ENCODE results near the gene FTH1. TPM values are rescaled to one million over a fixed set of nuclear protein-coding genes. Genes with fewer than 3 reads are reported as not detected.
A peak's percentile ranks its signal among the peaks of the same experiment; 100 is the strongest.

The FTH1 gene
- total RNA-seq, 2 experiments from 2014 or later, result 1,164 to 1,189 TPM

GRCh38 chr11:61950035-61950547, 17.3 kb downstream of the FTH1 start, which contains the start of gene BEST1:
BEST1 (plus strand) TSS chr11:61950351; CDS start chr11:61951807, 1,456 bp downstream.
- no peak within 1 kb of the TSS for H3K4me3 Mint-ChIP-seq
- H3K4me1 Mint-ChIP-seq, result peaks cover 5% of the 10 kb centered on the region
- POLR2A ChIA-PET, result interaction anchor here (1.4 to 2.7 kb wide), 2 partner anchors 18 to 132 kb away, joined by 3 to 16 read pairs; partner anchors contain the start of gene FTH1
- peaks cover 14% of the 10 kb centered on the region for H3K27me3 Mint-ChIP-seq
- H3K27ac Mint-ChIP-seq, result no peak within 1 kb of the TSS
- CTCF ChIA-PET, result interaction anchor here (0.8 to 7.9 kb wide), 5 partner anchors 52 to 158 kb away, joined by 3 to 96 read pairs (median 8); no protein-coding TSS in a partner anchor
- no peaks in the 10 kb centered on the region for H3K9me3 Mint-ChIP-seq
- no peak for DNase-seq
- H3K36me3 Mint-ChIP-seq (ENCODE audit: low read depth), result no peaks in the 10 kb centered on the region

- no peak overlapping the region for H3K4me3 Mint-ChIP-seq
- H3K27ac Mint-ChIP-seq, result no peak overlapping the region
- peaks cover 11% of the 10 kb centered on the region for H3K27me3 Mint-ChIP-seq
- ChIA-PET POLR2A (interaction anchor here (1.4 to 2.7 kb wide), 2 partner anchors 18 to 132 kb away, joined by 3 to 16 read pairs; partner anchors contain the start of gene FTH1), CTCF (interaction anchor here (1.3 to 7.9 kb wide), 6 partner anchors 41 to 158 kb away, joined by 3 to 96 read pairs (median 24); no protein-coding TSS in a partner anchor)
- no peaks in the 10 kb centered on the region for H3K9me3 Mint-ChIP-seq
- no peaks in the 10 kb centered on the region for H3K36me3 Mint-ChIP-seq (ENCODE audit: low read depth)
- peaks cover 2% of the 10 kb centered on the region for H3K4me1 Mint-ChIP-seq
- DNase-seq, result no peak
These were observed 18.0 kb downstream of the FTH1 start for GRCh38 chr11:61949169-61950034.

GRCh38 chr11:61948505-61948904, 18.9 kb downstream of the FTH1 start:
- POLR2A ChIA-PET, result interaction anchor here (2.7 kb wide), 1 partner anchor 19 kb away, joined by 16 read pairs; the partner anchor contains the start of gene FTH1

DNA sequence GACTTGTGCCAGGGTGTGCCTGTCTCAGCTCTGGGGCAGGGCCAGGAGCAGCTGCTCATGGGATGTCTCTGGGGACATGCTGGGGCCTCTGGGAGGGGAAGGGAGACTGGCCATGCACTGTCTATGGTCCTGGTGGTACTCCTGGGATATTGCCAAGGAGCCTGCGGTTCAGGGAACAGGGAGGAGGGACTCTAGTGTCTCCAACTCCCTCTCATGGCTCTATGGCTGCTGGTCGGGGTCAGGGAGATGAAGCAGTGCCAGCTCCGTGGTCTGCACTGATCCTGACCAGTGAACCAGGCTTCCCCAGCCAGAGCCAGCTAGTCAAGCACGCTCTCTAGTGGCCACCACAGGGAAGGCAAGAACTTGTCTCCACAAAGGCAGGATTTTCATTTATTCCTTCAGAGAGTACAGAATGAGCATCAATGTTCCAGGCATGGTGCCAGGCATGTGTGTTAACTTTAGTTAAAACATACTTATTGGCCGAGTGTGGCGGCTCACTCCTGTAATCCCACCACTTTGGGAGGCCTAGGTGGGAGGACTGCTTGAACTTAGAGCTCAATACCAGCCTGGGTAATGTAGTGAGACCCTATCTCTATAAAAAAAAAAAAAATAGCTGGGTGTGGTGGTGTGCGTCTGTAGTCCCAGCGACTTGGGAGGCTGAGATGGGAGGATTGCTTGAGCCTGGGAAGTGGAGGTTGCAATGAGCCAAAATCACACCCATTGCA, 19.8 kb downstream of the FTH1 start:
- Mint-ChIP-seq H3K27me3 (peaks cover 5% of the 10 kb centered on the region), H3K9me3 (no peaks in the 10 kb centered on the region), H3K27ac (no peak overlapping the region), H3K36me3 (ENCODE audit: low read depth) (no peaks in the 10 kb centered on the region), H3K4me1 (peaks cover 2% of the 10 kb centered on the region), H3K4me3 (no peak overlapping the region)
- CTCF ChIA-PET, result interaction anchor here (0.7 to 7.9 kb wide), 28 partner anchors 11 to 477 kb away, joined by 3 to 96 read pairs (median 5); partner anchors contain the start of gene FTH1
- peak; percentile 73 for DNase-seq
- POLR2A ChIA-PET, result interaction anchor here (0.5 to 1.7 kb wide), 3 partner anchors 20 to 150 kb away, joined by 3 to 5 read pairs (median 3); partner anchors contain the start of gene FTH1

More at GRCh38 chr11:61948505-61948904, 18.9 kb downstream of the FTH1 start:
- Mint-ChIP-seq H3K36me3 (ENCODE audit: low read depth) (no peaks in the 10 kb centered on the region), H3K27ac (no peak overlapping the region), H3K27me3 (peaks cover 5% of the 10 kb centered on the region), H3K4me1 (peaks cover 2% of the 10 kb centered on the region), H3K4me3 (no peak overlapping the region), H3K9me3 (no peaks in the 10 kb centered on the region)
- no peak for DNase-seq
- CTCF ChIA-PET, result interaction anchor here (0.7 to 7.9 kb wide), 23 partner anchors 10 to 476 kb away, joined by 3 to 96 read pairs (median 5); partner anchors contain the start of gene FTH1

DNA sequence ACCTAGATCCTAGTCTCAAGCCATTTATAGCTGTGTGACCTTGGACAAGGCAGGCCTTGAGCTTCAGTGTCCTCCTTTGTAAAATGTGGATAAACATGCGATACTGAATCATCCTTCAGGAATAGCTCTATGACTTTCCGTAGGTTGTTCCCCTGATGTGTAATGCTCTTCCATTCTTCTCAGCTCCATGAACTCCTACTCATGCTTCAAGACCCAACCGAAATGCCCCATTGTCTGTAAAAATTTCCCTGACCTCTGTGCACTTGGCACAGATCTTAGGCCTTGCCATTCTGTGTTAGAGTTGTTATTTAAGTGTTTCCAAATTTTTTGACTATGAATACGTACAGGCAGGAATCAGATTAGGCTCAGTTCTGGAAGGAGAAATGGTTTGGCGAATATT, 20.5 kb downstream of the FTH1 start:
- H3K4me1 Mint-ChIP-seq, result peaks cover 2% of the 10 kb centered on the region
- no peaks in the 10 kb centered on the region for H3K36me3 Mint-ChIP-seq (ENCODE audit: low read depth)
- no peaks in the 10 kb centered on the region for H3K9me3 Mint-ChIP-seq
- no peak for DNase-seq
- peaks cover 5% of the 10 kb centered on the region for H3K27me3 Mint-ChIP-seq
- no peak overlapping the region for H3K4me3 Mint-ChIP-seq
- H3K27ac Mint-ChIP-seq, result no peak overlapping the region
- ChIA-PET POLR2A (interaction anchor here (0.5 to 1.7 kb wide), 3 partner anchors 21 to 150 kb away, joined by 3 to 5 read pairs (median 3); partner anchors contain the start of gene FTH1), CTCF (interaction anchor here (0.7 to 7.9 kb wide), 22 partner anchors 10 to 162 kb away, joined by 3 to 96 read pairs (median 5); partner anchors contain the start of gene FTH1)

GRCh38 chr11:61945191-61945590, 22.2 kb downstream of the FTH1 start:
- Mint-ChIP-seq H3K36me3 (ENCODE audit: low read depth) (no peaks in the 10 kb centered on the region), H3K27me3 (peaks cover 5% of the 10 kb centered on the region), H3K4me3 (no peak overlapping the region), H3K9me3 (no peaks in the 10 kb centered on the region), H3K27ac (no peak overlapping the region), H3K4me1 (peaks cover 2% of the 10 kb centered on the region)
- no peak for DNase-seq
- CTCF ChIA-PET, result interaction anchor here (3.4 to 7.9 kb wide), 3 partner anchors 47 to 164 kb away, joined by 32 to 96 read pairs (median 85); no protein-coding TSS in a partner anchor
- POLR2A ChIA-PET, result interaction anchor here (1.3 kb wide), 1 partner anchor 11 kb away, joined by 3 read pairs; no protein-coding TSS in a partner anchor

DNA sequence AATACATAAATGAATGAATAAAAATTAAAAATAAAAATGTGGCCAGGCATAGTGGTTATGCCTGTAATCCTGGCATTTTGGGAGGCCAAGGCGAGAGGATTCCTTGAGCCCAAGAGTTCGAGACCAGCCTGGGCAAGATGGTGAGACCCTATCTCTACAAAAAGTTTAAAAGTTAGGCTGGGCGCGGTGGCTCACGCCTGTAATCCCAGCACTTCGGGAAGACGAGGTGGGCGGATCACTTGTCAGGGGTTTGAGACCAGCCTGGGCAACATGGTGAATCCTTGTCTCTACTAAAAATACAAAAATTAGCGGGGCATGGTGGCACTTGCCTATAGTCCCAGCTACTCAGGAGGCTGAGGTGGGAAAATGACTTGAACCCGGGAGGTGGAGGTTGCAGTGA, 27.0 kb downstream of the FTH1 start:
- no peak overlapping the region for H3K4me3 Mint-ChIP-seq
- no peaks in the 10 kb centered on the region for H3K36me3 Mint-ChIP-seq (ENCODE audit: low read depth)
- CTCF ChIA-PET, result interaction anchor here (1.0 kb wide), 1 partner anchor 142 kb away, joined by 7 read pairs; no protein-coding TSS in a partner anchor
- POLR2A ChIA-PET, result no interaction called here
- no peak for DNase-seq
- peaks cover 27% of the 10 kb centered on the region for H3K27me3 Mint-ChIP-seq
- H3K4me1 Mint-ChIP-seq, result no peaks in the 10 kb centered on the region
- no peak overlapping the region for H3K27ac Mint-ChIP-seq
- H3K9me3 Mint-ChIP-seq, result no peaks in the 10 kb centered on the region

DNA sequence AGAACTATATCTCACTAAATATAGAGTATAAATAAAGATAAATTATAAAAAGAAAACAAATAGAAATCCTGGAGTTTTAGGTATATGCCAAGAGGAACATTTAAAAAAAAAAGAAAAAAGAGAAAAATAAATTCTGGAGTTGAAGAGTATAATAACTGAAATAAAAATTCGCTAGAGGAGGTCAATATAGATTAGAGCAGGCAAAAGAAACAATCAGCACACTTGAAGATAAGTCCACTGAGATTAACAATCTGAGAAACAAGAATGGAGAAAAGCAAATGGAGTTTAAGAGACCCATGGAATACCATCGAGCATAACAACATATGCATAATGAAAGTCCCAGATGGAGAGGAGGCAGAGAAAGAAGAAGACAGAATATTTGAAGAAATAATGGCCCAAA, 31.6 kb downstream of the FTH1 start:
- H3K36me3 Mint-ChIP-seq (ENCODE audit: low read depth), result no peaks in the 10 kb centered on the region
- POLR2A ChIA-PET, result no interaction called here
- no peak for DNase-seq
- no peaks in the 10 kb centered on the region for H3K4me1 Mint-ChIP-seq
- H3K4me3 Mint-ChIP-seq, result no peak overlapping the region
- no peak overlapping the region for H3K27ac Mint-ChIP-seq
- no peaks in the 10 kb centered on the region for H3K9me3 Mint-ChIP-seq
- H3K27me3 Mint-ChIP-seq, result peaks cover 35% of the 10 kb centered on the region
- CTCF ChIA-PET, result interaction anchor here (1.1 to 2.5 kb wide), 3 partner anchors 11 to 146 kb away, joined by 3 to 11 read pairs (median 5); no protein-coding TSS in a partner anchor

GRCh38 chr11:61930933-61931332, 36.5 kb downstream of the FTH1 start:
- H3K27me3 Mint-ChIP-seq, result peaks cover 13% of the 10 kb centered on the region
- no peaks in the 10 kb centered on the region for H3K4me1 Mint-ChIP-seq
- H3K27ac Mint-ChIP-seq, result no peak overlapping the region
- no peaks in the 10 kb centered on the region for H3K36me3 Mint-ChIP-seq (ENCODE audit: low read depth)
- no peaks in the 10 kb centered on the region for H3K9me3 Mint-ChIP-seq
- no peak for DNase-seq
- CTCF ChIA-PET, result interaction anchor here (0.7 to 1.4 kb wide), 5 partner anchors 17 to 626 kb away, joined by 3 to 6 read pairs (median 3); no protein-coding TSS in a partner anchor
- POLR2A ChIA-PET, result no interaction called here
- H3K4me3 Mint-ChIP-seq, result no peak overlapping the region

DNA sequence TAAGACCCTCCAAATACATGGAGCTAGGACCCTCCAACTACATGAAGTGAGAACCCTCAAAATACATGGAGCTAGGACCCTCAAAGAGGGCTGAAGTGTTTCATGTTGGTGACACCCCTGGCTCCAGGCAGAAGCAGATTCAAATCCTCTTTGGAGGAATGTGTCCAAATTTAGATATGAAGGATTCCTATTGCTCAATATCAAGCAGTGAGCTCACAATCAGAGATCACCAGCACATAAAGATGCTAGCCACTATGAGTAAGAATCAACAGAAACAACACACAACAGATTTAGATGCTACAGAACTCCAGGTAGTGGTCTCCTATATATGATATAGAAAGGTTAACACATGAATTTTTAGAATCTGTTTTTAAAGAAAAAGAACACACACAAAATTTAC, 38.8 kb downstream of the FTH1 start:
- Mint-ChIP-seq H3K27me3 (peaks cover 10% of the 10 kb centered on the region), H3K9me3 (no peaks in the 10 kb centered on the region), H3K4me3 (no peak overlapping the region), H3K36me3 (ENCODE audit: low read depth) (no peaks in the 10 kb centered on the region), H3K27ac (no peak overlapping the region), H3K4me1 (no peaks in the 10 kb centered on the region)
- no peak for DNase-seq
- ChIA-PET CTCF (interaction anchor here (1.0 to 1.9 kb wide), 2 partner anchors 154 to 179 kb away, joined by 3 to 4 read pairs; no protein-coding TSS in a partner anchor), POLR2A (no interaction called here)

DNA sequence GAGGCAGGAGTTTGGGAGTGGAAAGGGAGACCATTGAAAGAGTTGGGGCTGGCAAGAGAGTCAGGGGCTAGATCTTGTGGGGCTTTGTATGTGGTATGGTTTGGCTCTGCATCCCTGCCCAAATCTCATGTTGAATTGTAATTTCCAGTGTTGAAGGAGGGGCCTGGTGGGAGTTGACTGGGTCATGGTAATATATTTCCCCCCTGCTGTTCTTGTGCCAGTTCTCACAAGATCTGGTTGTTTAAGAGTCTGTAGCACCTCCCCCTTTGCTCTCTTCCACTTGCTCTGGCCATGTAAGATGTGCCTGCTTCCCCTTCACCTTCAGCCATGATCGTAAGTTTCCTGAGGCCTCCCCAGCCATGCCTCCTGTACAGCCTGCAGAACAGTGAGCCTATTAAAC, 39.9 kb downstream of the FTH1 start:
- ChIA-PET CTCF (interaction anchor here (1.9 kb wide), 1 partner anchor 180 kb away, joined by 4 read pairs; no protein-coding TSS in a partner anchor), POLR2A (no interaction called here)
- Mint-ChIP-seq H3K4me1 (no peaks in the 10 kb centered on the region), H3K27me3 (peaks cover 6% of the 10 kb centered on the region), H3K4me3 (no peak overlapping the region), H3K9me3 (no peaks in the 10 kb centered on the region), H3K27ac (no peak overlapping the region), H3K36me3 (ENCODE audit: low read depth) (no peaks in the 10 kb centered on the region)
- DNase-seq, result no peak

DNA sequence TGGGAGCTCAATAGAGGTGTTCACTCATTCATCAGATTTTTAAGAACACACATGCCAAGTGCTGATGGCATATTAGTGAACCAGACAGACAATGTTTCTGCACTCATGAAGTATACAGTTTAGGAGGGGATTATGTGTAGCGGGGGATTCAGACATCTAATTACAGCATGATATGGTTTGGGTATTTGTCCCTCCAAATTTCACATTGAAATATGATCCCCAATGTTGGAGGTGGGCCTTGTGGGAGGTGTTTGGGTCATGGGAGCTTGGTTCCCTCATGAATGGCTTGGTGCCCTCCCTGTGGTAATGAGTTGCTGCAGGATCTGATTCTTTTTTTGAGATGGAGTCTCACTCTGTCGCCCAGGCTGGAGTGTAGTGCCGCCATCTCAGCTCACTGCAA, 41.2 kb downstream of the FTH1 start:
- ChIA-PET CTCF (interaction anchor here (0.8 kb wide), 1 partner anchor 154 kb away, joined by 3 read pairs; no protein-coding TSS in a partner anchor), POLR2A (no interaction called here)
- Mint-ChIP-seq H3K36me3 (ENCODE audit: low read depth) (no peaks in the 10 kb centered on the region), H3K9me3 (no peaks in the 10 kb centered on the region), H3K27me3 (peaks cover 10% of the 10 kb centered on the region), H3K4me3 (no peak overlapping the region), H3K4me1 (no peaks in the 10 kb centered on the region), H3K27ac (no peak overlapping the region)
- no peak for DNase-seq
